ENCODE data around the gene POLR3K. TPM values are rescaled to one million over a fixed set of nuclear protein-coding genes. Genes with fewer than 3 reads are reported as not detected.

The POLR3K gene
- total RNA-seq, 1 experiment from 2014 or later, result 29.3 TPM

- Histone ChIP-seq H3K27me3 (replicated peaks; ENCODE audit: control insufficient read depth, insufficient read depth, low read length) (no peaks in the 10 kb centered on the region), H3K36me3 (ENCODE audit: control insufficient read depth, insufficient read depth, low read length) (no peaks in the 10 kb centered on the region; the same call in 1 of the 2 replicates), H3K4me3 (ENCODE audit: low read depth, low read length) (peak within 1 kb of the TSS; percentile 58), H3K4me1 (peaks cover 41% of the 10 kb centered on the region), H3K9me3 (no peaks in the 10 kb centered on the region)
- POLR2A ChIA-PET, result interaction anchor here (0.9 to 1.6 kb wide), 3 partner anchors 20 to 454 kb away, joined by 3 to 14 read pairs (median 5); partner anchors contain the start of genes POLR3K and SNRNP25
- no peak for TF ChIP-seq CTCF (IDR thresholded peaks at IDR 0.05; ENCODE audit: insufficient read depth in 1 of 2, low read depth in 1 of 2, low read length in 1 of 2, severe bottlenecking in 1 of 2, unreplicated experiment in 1 of 2)
- Mint-ChIP-seq H3K27ac (ENCODE audit: unreplicated experiment) (peak within 1 kb of the TSS; percentile 98), H3K36me3 (ENCODE audit: insufficient read depth, unreplicated experiment) (peaks cover 19% of the 10 kb centered on the region), H3K9me3 (ENCODE audit: unreplicated experiment) (no peaks in the 10 kb centered on the region), H3K4me1 (ENCODE audit: low read depth, unreplicated experiment) (peaks cover 7% of the 10 kb centered on the region), H3K27me3 (ENCODE audit: insufficient read depth, unreplicated experiment) (no peaks in the 10 kb centered on the region), H3K4me3 (ENCODE audit: unreplicated experiment) (peak within 1 kb of the TSS; percentile 88)
- peak; percentile 61 to 80 for DNase-seq
- CTCF ChIA-PET, result interaction anchor here (0.7 to 1.9 kb wide), 4 partner anchors 24 to 109 kb away, joined by 3 to 10 read pairs (median 6); no protein-coding TSS in a partner anchor
- BruUV-seq (replicated peaks), result TSS peak; percentile 59
- intact Hi-C loops (cut with micrococcal nuclease; ENCODE audit: unreplicated experiment), result no loop called here
Measured at GRCh38 chr16:72561-73548, 19.4 kb upstream of the POLR3K start, which contains the start of gene RHBDF1. Gene RHBDF1, minus strand, starts transcription at chr16:72631. Its CDS starts 7,616 bp downstream, at chr16:65015.

- H3K27me3 ChIP-seq (replicated peaks; ENCODE audit: control insufficient read depth, insufficient read depth, low read length), result no peaks in the 10 kb centered on the region
- intact Hi-C loops (cut with micrococcal nuclease; ENCODE audit: unreplicated experiment), result no loop called here
- no peak for TF ChIP-seq CTCF (IDR thresholded peaks at IDR 0.05; ENCODE audit: insufficient read depth in 1 of 2, low read depth in 1 of 2, low read length in 1 of 2, severe bottlenecking in 1 of 2, unreplicated experiment in 1 of 2)
- peak overlapping the region; percentile 58 for H3K4me3 ChIP-seq (ENCODE audit: low read depth, low read length)
- Mint-ChIP-seq H3K27ac (ENCODE audit: unreplicated experiment) (peak overlapping the region; percentile 85), H3K9me3 (ENCODE audit: unreplicated experiment) (no peaks in the 10 kb centered on the region), H3K4me1 (ENCODE audit: low read depth, unreplicated experiment) (peaks cover 7% of the 10 kb centered on the region), H3K27me3 (ENCODE audit: insufficient read depth, unreplicated experiment) (no peaks in the 10 kb centered on the region), H3K36me3 (ENCODE audit: insufficient read depth, unreplicated experiment) (peaks cover 19% of the 10 kb centered on the region), H3K4me3 (ENCODE audit: unreplicated experiment) (peak overlapping the region; percentile 88)
- H3K4me1 ChIP-seq, result peaks cover 35% of the 10 kb centered on the region
- peak; percentile 90 to 91 for DNase-seq
- POLR2A ChIA-PET, result interaction anchor here (0.9 to 1.6 kb wide), 4 partner anchors 19 to 455 kb away, joined by 3 to 14 read pairs (median 4); partner anchors contain the start of genes AXIN1, POLR3K and SNRNP25
- TSS peak; percentile 82 for BruUV-seq (replicated peaks)
- H3K36me3 ChIP-seq (ENCODE audit: control insufficient read depth, insufficient read depth, low read length), result no peaks in the 10 kb centered on the region; the same call in 1 of the 2 replicates
- CTCF ChIA-PET, result interaction anchor here (1.0 to 1.9 kb wide), 3 partner anchors 25 to 109 kb away, joined by 3 to 10 read pairs (median 5); no protein-coding TSS in a partner anchor
- H3K9me3 ChIP-seq, result no peaks in the 10 kb centered on the region
Measured at GRCh38 chr16:71540-72401, 18.4 kb upstream of the POLR3K start.

Data from Caco-2 (cell line).